GM12878 (cell line): ENCODE data around the gene PLCG1. TPM values are rescaled to one million over a fixed set of nuclear protein-coding genes. Genes with fewer than 3 reads are reported as not detected.

Source experiments
- CTCF ChIP-seq, 3 experiments: IDR thresholded peaks in 2 of 3; conservative IDR thresholded peaks in 1 of 3; 2 replicates each; pipeline ENCODE4 v1.5.1; 2011; ENCODE audit warnings: low read depth in 3 of 3, low read length in 3 of 3, mild to moderate bottlenecking in 3 of 3, control low read depth in 2 of 3, moderate library complexity in 2 of 3, inconsistent platforms in 1 of 3, mixed read lengths in 1 of 3; ENCODE audit not compliant: control insufficient read depth in 2 of 3, insufficient read depth in 1 of 3; ENCODE audit errors: extremely low read depth in 1 of 3
- LARP7 ChIP-seq: fragments of 450-650 bp; IDR thresholded peaks from 2 replicates; pipeline ENCODE4 v1.6.1; 2017; ENCODE audit warnings: mild to moderate bottlenecking
- NR2C2 ChIP-seq: IDR thresholded peaks from 2 replicates; pipeline ENCODE4 v1.6.1; 2011; ENCODE audit warnings: borderline replicate concordance, low read depth; ENCODE audit not compliant: control insufficient read depth, insufficient read length
- POU2F2 ChIP-seq: IDR thresholded peaks from 3 replicates; pipeline ENCODE4 v1.6.1; 2011; ENCODE audit warnings: low read depth, mild to moderate bottlenecking, low read length, borderline replicate concordance
- microRNA-seq: library from miRNA; unstranded; fragments of <30 nt; microRNA quantifications from one replicate; pipeline ENCODE4, GENCODE V29; 2018
- polyA plus RNA-seq, 11 experiments: library from polyadenylated mRNA; depleted of rRNA in 4 of 11; unstranded in 6 of 11; stranded (reverse) in 5 of 11; fragments of >200 nt; fragmentation: Nextera tagmentation in 4 of 11; fragmentation: Illumina TruSeq in 1 of 11; extraction: Ambion mirVana in 4 of 11; extraction: Trizol in 1 of 11; gene quantifications; 1 replicate in 1 of 11; 2 replicates in 10 of 11; pipeline versions ENCODE4 v1.2.1 to v1.2.3, GENCODE V29; 2011 to 2016; ENCODE audit warnings: inconsistent platforms in 2 of 11, missing spikeins in 2 of 11, low read depth in 1 of 11
- small RNA-seq: library from RNA; depleted of rRNA; stranded (forward); fragments of <200 nt; gene quantifications from one replicate; pipeline ENCODE3, GENCODE V24; 2014
- total RNA-seq, 4 experiments: library from RNA; depleted of rRNA in 3 of 4; stranded (reverse); fragments of >200 nt in 3 of 4; fragmentation: Illumina TruSeq in 1 of 4; extraction: Trizol in 1 of 4; gene quantifications; 2 replicates each; pipeline versions ENCODE4 v1.2.1 to v1.2.3, GENCODE V29; 2013 to 2021
- TF ChIP-seq, protein P1 (sequence below): fragments of 450-650 bp; IDR thresholded peaks from 2 replicates; pipeline ENCODE4 v1.6.1; 2017; ENCODE audit warnings: antibody characterized with exemption, mild to moderate bottlenecking, moderate library complexity

Gene PLCG1
- total and polyA plus RNA-seq, 10 of the 15 experiments (the other 5 are each of a cell fraction or from before 2014, with no cell fraction given) = 2.6 to 114 (median 45.3) TPM

GRCh38 chr20:41226426-41226825, 89.1 kb downstream of the PLCG1 start (continued):
- TF ChIP-seq, protein P1, sequence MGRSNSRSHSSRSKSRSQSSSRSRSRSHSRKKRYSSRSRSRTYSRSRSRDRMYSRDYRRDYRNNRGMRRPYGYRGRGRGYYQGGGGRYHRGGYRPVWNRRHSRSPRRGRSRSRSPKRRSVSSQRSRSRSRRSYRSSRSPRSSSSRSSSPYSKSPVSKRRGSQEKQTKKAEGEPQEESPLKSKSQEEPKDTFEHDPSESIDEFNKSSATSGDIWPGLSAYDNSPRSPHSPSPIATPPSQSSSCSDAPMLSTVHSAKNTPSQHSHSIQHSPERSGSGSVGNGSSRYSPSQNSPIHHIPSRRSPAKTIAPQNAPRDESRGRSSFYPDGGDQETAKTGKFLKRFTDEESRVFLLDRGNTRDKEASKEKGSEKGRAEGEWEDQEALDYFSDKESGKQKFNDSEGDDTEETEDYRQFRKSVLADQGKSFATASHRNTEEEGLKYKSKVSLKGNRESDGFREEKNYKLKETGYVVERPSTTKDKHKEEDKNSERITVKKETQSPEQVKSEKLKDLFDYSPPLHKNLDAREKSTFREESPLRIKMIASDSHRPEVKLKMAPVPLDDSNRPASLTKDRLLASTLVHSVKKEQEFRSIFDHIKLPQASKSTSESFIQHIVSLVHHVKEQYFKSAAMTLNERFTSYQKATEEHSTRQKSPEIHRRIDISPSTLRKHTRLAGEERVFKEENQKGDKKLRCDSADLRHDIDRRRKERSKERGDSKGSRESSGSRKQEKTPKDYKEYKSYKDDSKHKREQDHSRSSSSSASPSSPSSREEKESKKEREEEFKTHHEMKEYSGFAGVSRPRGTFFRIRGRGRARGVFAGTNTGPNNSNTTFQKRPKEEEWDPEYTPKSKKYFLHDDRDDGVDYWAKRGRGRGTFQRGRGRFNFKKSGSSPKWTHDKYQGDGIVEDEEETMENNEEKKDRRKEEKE = no peak
- TF ChIP-seq LARP7 = no peak
- no peak for TF ChIP-seq CTCF (IDR thresholded peaks at IDR 0.05 in 2 of 3, conservative IDR thresholded peaks at IDR 0.05 in 1 of 3; ENCODE audit: control insufficient read depth in 2 of 3, extremely low read depth in 1 of 3, insufficient read depth in 1 of 3, low read depth in 3 of 3, low read length in 3 of 3)
- no peak for TF ChIP-seq NR2C2
- no peak for TF ChIP-seq POU2F2

Small RNA genes within 50 kb of the gene (microRNA-seq; reads per million reads assigned to microRNA genes)
- gene MIR6871 = 1.1 reads per million

Small RNA genes within 50 kb of the gene (small RNA-seq; reads per million reads assigned to genes)
- not detected for gene AL022394.1
- gene MIR6871 = not detected

Other genes starting within 250 kb of the PLCG1 start
- gene TOP1, start 108.7 kb upstream of the PLCG1 start, total RNA-seq (2014; rRNA removed) = 21.5 and 24.0 TPM in 2 replicates
- gene TOP1, start 108.7 kb upstream of the PLCG1 start, total RNA-seq (2014; rRNA removed; fragmentation: Illumina TruSeq; extraction: Trizol) = 47.1 and 51.6 TPM in 2 replicates
- 91.7 and 97.4 TPM in 2 replicates for gene TOP1, start 108.7 kb upstream of the PLCG1 start, total RNA-seq (2021)
- gene TOP1, start 108.7 kb upstream of the PLCG1 start, polyA plus RNA-seq (2011; rRNA removed) = 25.1 and 33.8 TPM in 2 replicates
- 128 and 159 TPM in 2 replicates for gene TOP1, start 108.7 kb upstream of the PLCG1 start, polyA plus RNA-seq (2014; fragmentation: Illumina TruSeq; extraction: Trizol)
- gene TOP1, start 108.7 kb upstream of the PLCG1 start, polyA plus RNA-seq (2014; fragmentation: Nextera tagmentation; extraction: Ambion mirVana) = 10 to 100 TPM; 36.1 to 47.6 TPM
- 34.5 and 35.4 TPM in 2 replicates for gene TOP1, start 108.7 kb upstream of the PLCG1 start, polyA plus RNA-seq (2014; rRNA removed)
- 10 to 100 TPM; 57.0 to 59.9 TPM for gene TOP1, start 108.7 kb upstream of the PLCG1 start, polyA plus RNA-seq (2016; fragmentation: Nextera tagmentation; extraction: Ambion mirVana)
- 4.6 and 5.7 TPM in 2 replicates for gene ZHX3, start 180.2 kb downstream of the PLCG1 start, total RNA-seq (2014; rRNA removed)
- gene ZHX3, start 180.2 kb downstream of the PLCG1 start, total RNA-seq (2014; rRNA removed; fragmentation: Illumina TruSeq; extraction: Trizol) = 5.3 and 5.4 TPM in 2 replicates
- 13.3 and 14.0 TPM in 2 replicates for gene ZHX3, start 180.2 kb downstream of the PLCG1 start, total RNA-seq (2021)
- 4.0 and 5.7 TPM in 2 replicates for gene ZHX3, start 180.2 kb downstream of the PLCG1 start, polyA plus RNA-seq (2011; rRNA removed)
- 7.2 and 9.3 TPM in 2 replicates for gene ZHX3, start 180.2 kb downstream of the PLCG1 start, polyA plus RNA-seq (2014; fragmentation: Illumina TruSeq; extraction: Trizol)
- gene ZHX3, start 180.2 kb downstream of the PLCG1 start, polyA plus RNA-seq (2014; fragmentation: Nextera tagmentation; extraction: Ambion mirVana) = 1 to 10 TPM; 1.3 to 1.4 TPM
- gene ZHX3, start 180.2 kb downstream of the PLCG1 start, polyA plus RNA-seq (2014; rRNA removed) = 5.2 and 5.6 TPM in 2 replicates
- 1 to 10 TPM; 1.5 to 1.7 TPM for gene ZHX3, start 180.2 kb downstream of the PLCG1 start, polyA plus RNA-seq (2016; fragmentation: Nextera tagmentation; extraction: Ambion mirVana)
- 0.23 and 0.38 TPM in 2 replicates for gene LPIN3, start 203.3 kb downstream of the PLCG1 start, total RNA-seq (2014; rRNA removed)
- gene LPIN3, start 203.3 kb downstream of the PLCG1 start, total RNA-seq (2014; rRNA removed; fragmentation: Illumina TruSeq; extraction: Trizol) = 0.18 and 0.28 TPM in 2 replicates
- gene LPIN3, start 203.3 kb downstream of the PLCG1 start, total RNA-seq (2021) = 0.49 and 0.51 TPM in 2 replicates
- 0.37 and 0.65 TPM in 2 replicates for gene LPIN3, start 203.3 kb downstream of the PLCG1 start, polyA plus RNA-seq (2011; rRNA removed)
- 0.17 and 0.53 TPM in 2 replicates for gene LPIN3, start 203.3 kb downstream of the PLCG1 start, polyA plus RNA-seq (2014; fragmentation: Illumina TruSeq; extraction: Trizol)
- gene LPIN3, start 203.3 kb downstream of the PLCG1 start, polyA plus RNA-seq (2014; fragmentation: Nextera tagmentation; extraction: Ambion mirVana) = under 1 TPM; 0.13 to 0.22 TPM
- 0.90 and 1.3 TPM in 2 replicates for gene LPIN3, start 203.3 kb downstream of the PLCG1 start, polyA plus RNA-seq (2014; rRNA removed)
- gene LPIN3, start 203.3 kb downstream of the PLCG1 start, polyA plus RNA-seq (2016; fragmentation: Nextera tagmentation; extraction: Ambion mirVana) = under 1 TPM; 0.60 to 0.63 TPM
- gene EMILIN3, start 229.3 kb downstream of the PLCG1 start, total RNA-seq (2014; rRNA removed) = not detected in 2 replicates
- gene EMILIN3, start 229.3 kb downstream of the PLCG1 start, total RNA-seq (2014; rRNA removed; fragmentation: Illumina TruSeq; extraction: Trizol) = not detected in 2 replicates
- not detected in 2 replicates for gene EMILIN3, start 229.3 kb downstream of the PLCG1 start, total RNA-seq (2021)
- not detected in 2 replicates for gene EMILIN3, start 229.3 kb downstream of the PLCG1 start, polyA plus RNA-seq (2011; rRNA removed)
- not detected in 2 replicates for gene EMILIN3, start 229.3 kb downstream of the PLCG1 start, polyA plus RNA-seq (2014; fragmentation: Illumina TruSeq; extraction: Trizol)
- not detected for gene EMILIN3, start 229.3 kb downstream of the PLCG1 start, polyA plus RNA-seq (2014; fragmentation: Nextera tagmentation; extraction: Ambion mirVana)
- gene EMILIN3, start 229.3 kb downstream of the PLCG1 start, polyA plus RNA-seq (2014; rRNA removed) = not detected in 2 replicates
- gene EMILIN3, start 229.3 kb downstream of the PLCG1 start, polyA plus RNA-seq (2016; fragmentation: Nextera tagmentation; extraction: Ambion mirVana) = not detected